ENCODE results near the gene DIAPH1. TPM values are rescaled to one million over a fixed set of nuclear protein-coding genes. Genes with fewer than 3 reads are reported as not detected.

DIAPH1 gene
- total RNA-seq, 5 donors from 2014 or later (not counting 1 experiment from before 2014, with no cell fraction given): 190 to 271 (median 211) TPM

- H3K9me3 Mint-ChIP-seq: no peaks in the 10 kb centered on the region
- no peak overlapping the region for H3K4me3 Mint-ChIP-seq
- H3K27ac Mint-ChIP-seq: no peak overlapping the region
- Histone ChIP-seq H3K36me3 (ENCODE audit: control insufficient read depth in 2 of 2, extremely low read depth in 1 of 2, insufficient read depth in 1 of 2, low read length in 1 of 2) (no peaks in the 10 kb centered on the region), H3K4me1 (ENCODE audit: control insufficient read depth in 1 of 2, extremely low read depth in 1 of 2, insufficient read depth in 2 of 2, low read length in 2 of 2) (no peaks in the 10 kb centered on the region), H3K4me3 (ENCODE audit: control insufficient read depth in 1 of 2, extremely low read depth in 1 of 2, low read length in 1 of 2) (no peak overlapping the region), H3K27ac (ENCODE audit: low read length) (no peak overlapping the region), H3K27me3 (replicated peaks in 1 of 2; ENCODE audit: control insufficient read depth in 2 of 2, extremely low read depth in 1 of 2, insufficient read depth in 2 of 2, low read length in 1 of 2) (peaks cover 0 to 9% of the 10 kb centered on the region in 2 experiments), H3K9me3 (no peaks in the 10 kb centered on the region)
- WGBS (ENCODE audit: insufficient coverage): 84% methylated on average over 7 of the region's 8 CpGs
- CTCF ChIA-PET: no interaction called here
- POLR2A ChIA-PET: interaction anchor here in 1 of 2 donors (0.6 kb wide), 1 partner anchor 52 kb away, joined by 3 read pairs; no protein-coding TSS in a partner anchor
- H3K36me3 Mint-ChIP-seq: peaks cover 14% of the 10 kb centered on the region
- H3K27me3 Mint-ChIP-seq: peaks cover 0 to 3% of the 10 kb centered on the region in 2 donors
- H3K4me1 Mint-ChIP-seq: peaks cover 0 to 1% (median under 1%) of the 10 kb centered on the region in 3 donors
- DNase-seq: no peak
- ATAC-seq (replicated peaks in 1 of 4): no peak
Measured at GRCh38 chr5:141657937-141658545, 39.2 kb upstream of the DIAPH1 start.

- no peak overlapping the region for H3K4me3 Mint-ChIP-seq
- POLR2A ChIA-PET: no interaction called here
- H3K27me3 Mint-ChIP-seq: peaks cover 0 to 3% of the 10 kb centered on the region in 2 donors
- no peaks in the 10 kb centered on the region for H3K9me3 Mint-ChIP-seq
- peaks cover 0 to under 1% of the 10 kb centered on the region in 2 experiments for H3K4me1 ChIP-seq (ENCODE audit: control insufficient read depth in 1 of 2, extremely low read depth in 1 of 2, insufficient read depth in 2 of 2, low read length in 2 of 2)
- no peak overlapping the region for H3K27ac Mint-ChIP-seq
- no peak overlapping the region for H3K4me3 ChIP-seq (ENCODE audit: control insufficient read depth in 1 of 2, extremely low read depth in 1 of 2, low read length in 1 of 2)
- no peaks in the 10 kb centered on the region for H3K9me3 ChIP-seq
- no peaks in the 10 kb centered on the region for H3K36me3 ChIP-seq (ENCODE audit: control insufficient read depth in 2 of 2, extremely low read depth in 1 of 2, insufficient read depth in 1 of 2, low read length in 1 of 2)
- WGBS (ENCODE audit: insufficient coverage): 100% methylated on average over 1 of the region's 1 CpG
- DNase-seq (no peak), ATAC-seq (replicated peaks in 1 of 4) (no peak)
- CTCF ChIA-PET: no interaction called here
- peaks cover 14% of the 10 kb centered on the region for H3K36me3 Mint-ChIP-seq
- H3K4me1 Mint-ChIP-seq: peaks cover 2 to 7% (median 6%) of the 10 kb centered on the region in 3 donors
- H3K27ac ChIP-seq (ENCODE audit: low read length): no peak overlapping the region
- H3K27me3 ChIP-seq (replicated peaks in 1 of 2; ENCODE audit: control insufficient read depth in 2 of 2, extremely low read depth in 1 of 2, insufficient read depth in 2 of 2, low read length in 1 of 2): peaks cover 0 to 9% of the 10 kb centered on the region in 2 experiments
Measured at GRCh38 chr5:141657404-141657803, 38.6 kb upstream of the DIAPH1 start.

- peaks cover 0 to 9% of the 10 kb centered on the region in 2 experiments for H3K27me3 ChIP-seq (replicated peaks in 1 of 2; ENCODE audit: control insufficient read depth in 2 of 2, extremely low read depth in 1 of 2, insufficient read depth in 2 of 2, low read length in 1 of 2)
- peaks cover 0 to 10% of the 10 kb centered on the region in 2 experiments for H3K4me1 ChIP-seq (ENCODE audit: control insufficient read depth in 1 of 2, extremely low read depth in 1 of 2, insufficient read depth in 2 of 2, low read length in 2 of 2)
- no peak overlapping the region for H3K4me3 Mint-ChIP-seq
- ATAC-seq (replicated peaks in 1 of 4) (no peak), DNase-seq (no peak)
- no peak overlapping the region for H3K27ac Mint-ChIP-seq
- H3K27ac ChIP-seq (ENCODE audit: low read length): no peak overlapping the region
- no peaks in the 10 kb centered on the region for H3K9me3 Mint-ChIP-seq
- H3K4me3 ChIP-seq (ENCODE audit: control insufficient read depth in 1 of 2, extremely low read depth in 1 of 2, low read length in 1 of 2): no peak overlapping the region
- H3K4me1 Mint-ChIP-seq: peaks cover 11 to 16% (median 16%) of the 10 kb centered on the region in 3 donors
- WGBS (ENCODE audit: insufficient coverage): 92% methylated on average over 7 of the region's 9 CpGs
- no peaks in the 10 kb centered on the region for H3K36me3 ChIP-seq (ENCODE audit: control insufficient read depth in 2 of 2, extremely low read depth in 1 of 2, insufficient read depth in 1 of 2, low read length in 1 of 2)
- peaks cover 14% of the 10 kb centered on the region for H3K36me3 Mint-ChIP-seq
- peaks cover 0 to 3% of the 10 kb centered on the region in 2 donors for H3K27me3 Mint-ChIP-seq
- POLR2A ChIA-PET: no interaction called here
- no peaks in the 10 kb centered on the region for H3K9me3 ChIP-seq
- CTCF ChIA-PET: interaction anchor here in 1 of 2 donors (1.6 kb wide), 1 partner anchor 13 kb away, joined by 6 read pairs; no protein-coding TSS in a partner anchor
Measured at GRCh38 chr5:141656396-141656795, 37.6 kb upstream of the DIAPH1 start.

- DNase-seq (no peak), ATAC-seq (replicated peaks in 1 of 4) (no peak)
- ChIA-PET CTCF (interaction anchor here in 1 of 2 donors (1.6 kb wide), 1 partner anchor 14 kb away, joined by 6 read pairs; no protein-coding TSS in a partner anchor), POLR2A (interaction anchor here in 1 of 2 donors (0.7 kb wide), 1 partner anchor 159 kb away, joined by 8 read pairs; no protein-coding TSS in a partner anchor)
- H3K27me3 ChIP-seq (replicated peaks in 1 of 2; ENCODE audit: control insufficient read depth in 2 of 2, extremely low read depth in 1 of 2, insufficient read depth in 2 of 2, low read length in 1 of 2): peaks cover 0 to 9% of the 10 kb centered on the region in 2 experiments
- Mint-ChIP-seq H3K4me1 (peaks cover 19 to 30% (median 27%) of the 10 kb centered on the region in 3 donors), H3K4me3 (no peak overlapping the region), H3K36me3 (peaks cover 14% of the 10 kb centered on the region), H3K27ac (no peak overlapping the region), H3K27me3 (peaks cover 0 to 3% of the 10 kb centered on the region in 2 donors), H3K9me3 (no peaks in the 10 kb centered on the region)
- no peak overlapping the region for H3K27ac ChIP-seq (ENCODE audit: low read length)
- peaks cover 3 to 22% of the 10 kb centered on the region in 2 experiments for H3K4me1 ChIP-seq (ENCODE audit: control insufficient read depth in 1 of 2, extremely low read depth in 1 of 2, insufficient read depth in 2 of 2, low read length in 2 of 2)
- no peaks in the 10 kb centered on the region for H3K36me3 ChIP-seq (ENCODE audit: control insufficient read depth in 2 of 2, extremely low read depth in 1 of 2, insufficient read depth in 1 of 2, low read length in 1 of 2)
- H3K9me3 ChIP-seq: no peaks in the 10 kb centered on the region
- 90% methylated on average over 3 of the region's 7 CpGs for WGBS (ENCODE audit: insufficient coverage)
- H3K4me3 ChIP-seq (ENCODE audit: control insufficient read depth in 1 of 2, extremely low read depth in 1 of 2, low read length in 1 of 2): no peak overlapping the region
Measured at GRCh38 chr5:141655020-141655419, 36.2 kb upstream of the DIAPH1 start.

GRCh38 chr5:141654298-141654697 is 35.5 kb upstream of the DIAPH1 start:
- Mint-ChIP-seq H3K9me3 (no peaks in the 10 kb centered on the region), H3K27ac (no peak overlapping the region), H3K4me3 (no peak overlapping the region), H3K4me1 (peaks cover 24 to 37% (median 34%) of the 10 kb centered on the region in 3 donors), H3K36me3 (peaks cover 14% of the 10 kb centered on the region), H3K27me3 (peaks cover 0 to 3% of the 10 kb centered on the region in 2 donors)
- peaks cover 3 to 27% of the 10 kb centered on the region in 2 experiments for H3K4me1 ChIP-seq (ENCODE audit: control insufficient read depth in 1 of 2, extremely low read depth in 1 of 2, insufficient read depth in 2 of 2, low read length in 2 of 2)
- no peaks in the 10 kb centered on the region for H3K36me3 ChIP-seq (ENCODE audit: control insufficient read depth in 2 of 2, extremely low read depth in 1 of 2, insufficient read depth in 1 of 2, low read length in 1 of 2)
- H3K27ac ChIP-seq (ENCODE audit: low read length): no peak overlapping the region
- no peak overlapping the region for H3K4me3 ChIP-seq (ENCODE audit: control insufficient read depth in 1 of 2, extremely low read depth in 1 of 2, low read length in 1 of 2)
- no peaks in the 10 kb centered on the region for H3K9me3 ChIP-seq
- peaks cover 0 to 9% of the 10 kb centered on the region in 2 experiments for H3K27me3 ChIP-seq (replicated peaks in 1 of 2; ENCODE audit: control insufficient read depth in 2 of 2, extremely low read depth in 1 of 2, insufficient read depth in 2 of 2, low read length in 1 of 2)
- DNase-seq (no peak), ATAC-seq (replicated peaks in 1 of 4) (no peak)
- WGBS (ENCODE audit: insufficient coverage): no CpG with 5 or more reads among the region's 2 CpGs
- CTCF ChIA-PET: no interaction called here
- POLR2A ChIA-PET: interaction anchor here in 1 of 2 donors (0.7 kb wide), 1 partner anchor 158 kb away, joined by 8 read pairs; no protein-coding TSS in a partner anchor

- H3K27me3 ChIP-seq (replicated peaks in 1 of 2; ENCODE audit: control insufficient read depth in 2 of 2, extremely low read depth in 1 of 2, insufficient read depth in 2 of 2, low read length in 1 of 2): peaks cover 0 to 9% of the 10 kb centered on the region in 2 experiments
- peaks cover 30 to 50% (median 46%) of the 10 kb centered on the region in 3 donors for H3K4me1 Mint-ChIP-seq
- H3K9me3 Mint-ChIP-seq: no peaks in the 10 kb centered on the region
- peak overlapping the region; percentile 54 to 80 for H3K4me3 ChIP-seq (ENCODE audit: control insufficient read depth in 1 of 2, extremely low read depth in 1 of 2, low read length in 1 of 2)
- DNase-seq (no peak), ATAC-seq (replicated peaks in 1 of 4) (no peak)
- peak overlapping the region; percentile 78 for H3K27ac ChIP-seq (ENCODE audit: low read length)
- ChIA-PET POLR2A (interaction anchor here (0.6 to 1.4 kb wide), 4 partner anchors 26 to 312 kb away, joined by 3 to 7 read pairs (median 4); no protein-coding TSS in a partner anchor), CTCF (interaction anchor here in 1 of 2 donors (1.0 to 2.1 kb wide), 5 partner anchors 15 to 88 kb away, joined by 3 to 16 read pairs (median 5); partner anchors contain the start of genes DIAPH1, HDAC3 and RELL2)
- peak overlapping the region; percentile 94 to 97 for H3K27ac Mint-ChIP-seq
- peaks cover 18% of the 10 kb centered on the region for H3K36me3 Mint-ChIP-seq
- no peaks in the 10 kb centered on the region for H3K27me3 Mint-ChIP-seq
- 68% methylated on average over 9 of the region's 9 CpGs for WGBS (ENCODE audit: insufficient coverage)
- peaks cover 0 to 17% of the 10 kb centered on the region in 2 donors for H3K36me3 ChIP-seq (ENCODE audit: control insufficient read depth in 2 of 2, extremely low read depth in 1 of 2, insufficient read depth in 1 of 2, low read length in 1 of 2)
- H3K4me1 ChIP-seq (ENCODE audit: control insufficient read depth in 1 of 2, extremely low read depth in 1 of 2, insufficient read depth in 2 of 2, low read length in 2 of 2): peaks cover 3 to 31% of the 10 kb centered on the region in 2 experiments
- H3K9me3 ChIP-seq: no peaks in the 10 kb centered on the region
- H3K4me3 Mint-ChIP-seq: peak overlapping the region; percentile 86 to 93 (median 91)
Measured at GRCh38 chr5:141651728-141652105, 32.9 kb upstream of the DIAPH1 start.

All from T-cell (primary cell).